ENCODE data around the gene MYLK. TPM values are rescaled to one million over a fixed set of nuclear protein-coding genes. Genes with fewer than 3 reads are reported as not detected.

MYLK gene
- total and polyA plus RNA-seq, 10 of the 15 experiments (the other 5 are each of a cell fraction or from before 2014, with no cell fraction given), result 0.04 to 1.6 (median 0.42) TPM; not detected in 1

DNA sequence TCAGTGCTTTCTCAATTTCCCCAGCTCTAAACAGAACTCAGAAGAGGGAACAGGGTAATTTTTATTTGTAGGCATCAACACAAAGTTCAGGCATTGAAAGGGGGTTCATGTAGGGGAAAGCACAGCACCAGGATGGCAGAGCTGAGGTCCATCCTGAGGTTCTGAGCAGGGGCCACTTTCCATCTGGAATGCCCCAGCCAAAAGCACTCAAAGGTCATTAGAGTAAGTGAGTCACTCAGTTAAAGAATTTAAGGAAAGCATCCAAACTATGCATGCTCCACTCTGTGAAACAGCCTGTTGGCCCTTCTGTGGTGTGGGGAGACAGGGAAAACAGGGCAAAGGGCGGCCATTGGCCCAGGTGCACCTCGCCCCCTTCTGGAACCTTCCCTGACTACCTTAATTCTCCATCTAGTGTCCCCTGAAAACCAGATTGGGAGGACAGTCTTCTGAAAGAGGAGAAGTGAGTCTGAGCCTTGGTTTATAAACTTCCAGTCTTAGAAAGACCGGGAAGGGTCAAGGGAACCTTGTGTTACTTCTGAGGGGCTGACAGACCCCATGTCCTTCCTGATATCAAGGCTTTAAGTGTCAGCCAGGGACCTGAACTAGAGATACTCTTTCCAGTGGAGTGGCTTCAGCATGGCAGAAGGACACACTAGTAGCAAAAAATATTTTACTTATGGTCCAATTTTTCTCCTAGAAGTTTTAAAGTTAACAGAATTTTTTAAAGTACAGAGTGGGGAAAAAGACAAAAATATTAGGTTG lies 133.3 kb downstream of the MYLK start:
- no peaks in the 10 kb centered on the region for H3K9me3 ChIP-seq (replicated peaks; ENCODE audit: control insufficient read depth, insufficient read depth, low read length)
- no peaks in the 10 kb centered on the region for H3K79me2 ChIP-seq (ENCODE audit: control insufficient read depth, insufficient read depth, low read length)
- no peak overlapping the region for H3K27ac ChIP-seq (ENCODE audit: control insufficient read depth, insufficient read depth)
- no peaks in the 10 kb centered on the region for H3K4me1 ChIP-seq (ENCODE audit: control insufficient read depth, insufficient read depth, low read length)
- no peak overlapping the region for H3K9ac ChIP-seq (ENCODE audit: control insufficient read depth, insufficient read depth, low read length)
- no peaks in the 10 kb centered on the region for H3K36me3 ChIP-seq (ENCODE audit: control insufficient read depth in 2 of 2, insufficient read depth in 2 of 2, low read length in 1 of 2)
- ATAC-seq (no peak), FAIRE-seq (no peak), DNase-seq (ENCODE audit: low read depth, low spot score) (no peak)
- no peaks in the 10 kb centered on the region for H4K20me1 ChIP-seq (ENCODE audit: control insufficient read depth, insufficient read depth)
- no peak overlapping the region for H2AFZ ChIP-seq (ENCODE audit: control insufficient read depth, low read depth, low read length)
- intact Hi-C loops (cut with micrococcal nuclease; ENCODE audit: unreplicated experiment), result no loop called here
- no peak for TF ChIP-seq HCFC1 (IDR thresholded peaks at IDR 0.05; ENCODE audit: low read length)
- TF ChIP-seq ATF2 (IDR thresholded peaks at IDR 0.05; ENCODE audit: low read length), result no peak
- no peak for TF ChIP-seq CBX5 (IDR thresholded peaks at IDR 0.05; ENCODE audit: low read depth)
- no peak for TF ChIP-seq MEF2A (IDR thresholded peaks at IDR 0.05; ENCODE audit: insufficient read depth, low read depth, low read length)
- no TSS peak for BruUV-seq (replicated peaks)
- in situ Hi-C loops (cut with MboI), result no loop called here
- no peak overlapping the region for H3K4me2 ChIP-seq (ENCODE audit: control insufficient read depth, insufficient read depth)
- 12% methylated on average over 3 of the region's 3 CpGs for WGBS (ENCODE audit: insufficient coverage, insufficient replicate concordance, low lambda C conversion rate, missing lambda C conversion rate)
- ChIA-PET CTCF (no interaction called here), RAD21 (ENCODE audit: unreplicated experiment) (no interaction called here), SMC1A (ENCODE audit: uncharacterized antibody, unreplicated experiment) (no interaction called here), POLR2A (no interaction called here)
- H3K4me3 ChIP-seq, result no peak overlapping the region
- H3K27me3 ChIP-seq (replicated peaks in 1 of 2; ENCODE audit: control insufficient read depth in 2 of 2, insufficient read depth in 2 of 2, low read length in 1 of 2), result no peaks in the 10 kb centered on the region; a peak in 2 of 4 replicates

GRCh38 chr3:123750209-123750608 lies 133.9 kb downstream of the MYLK start:
- 0% methylated on average over 1 of the region's 1 CpG for WGBS (ENCODE audit: insufficient coverage, insufficient replicate concordance, low lambda C conversion rate, missing lambda C conversion rate)
- no peak overlapping the region for H3K4me2 ChIP-seq (ENCODE audit: control insufficient read depth, insufficient read depth)
- TF ChIP-seq EGR1 (IDR thresholded peaks at IDR 0.05; ENCODE audit: borderline replicate concordance in 1 of 2, low read depth in 2 of 2, low read length in 2 of 2), result no peak
- no peak for TF ChIP-seq MEF2A (IDR thresholded peaks at IDR 0.05; ENCODE audit: insufficient read depth, low read depth, low read length)
- TF ChIP-seq POLR2A (IDR thresholded peaks at IDR 0.05; ENCODE audit: low read depth, low read length), result no peak
- no peak for TF ChIP-seq SKIL (IDR thresholded peaks at IDR 0.05; ENCODE audit: low read depth, poor library complexity, severe bottlenecking)
- no peak for TF ChIP-seq LARP7 (IDR thresholded peaks at IDR 0.05)
- TF ChIP-seq USF1 (IDR thresholded peaks at IDR 0.05; ENCODE audit: borderline replicate concordance, extremely low read length, insufficient read depth, low read depth, low read length), result no peak
- no peak for TF ChIP-seq RCOR1 (conservative IDR thresholded peaks at IDR 0.05; ENCODE audit: low read depth, low read length)
- TF ChIP-seq TAF1 (IDR thresholded peaks at IDR 0.05; ENCODE audit: borderline replicate concordance, low read depth, low read length), result no peak
- TF ChIP-seq NFYA (IDR thresholded peaks at IDR 0.05; ENCODE audit: borderline replicate concordance, low read depth, low read length), result no peak
- TF ChIP-seq BRCA1 (IDR thresholded peaks at IDR 0.05; ENCODE audit: low read depth, low read length), result no peak

More at GRCh38 chr3:123750209-123750608, 133.9 kb downstream of the MYLK start:
- Histone ChIP-seq H3K4me1 (ENCODE audit: control insufficient read depth, insufficient read depth, low read length) (no peaks in the 10 kb centered on the region), H3K4me3 (no peak overlapping the region), H3K9me3 (replicated peaks; ENCODE audit: control insufficient read depth, insufficient read depth, low read length) (no peaks in the 10 kb centered on the region), H2AFZ (ENCODE audit: control insufficient read depth, low read depth, low read length) (no peak overlapping the region), H3K27ac (ENCODE audit: control insufficient read depth, insufficient read depth) (no peak overlapping the region), H3K79me2 (ENCODE audit: control insufficient read depth, insufficient read depth, low read length) (no peaks in the 10 kb centered on the region), H4K20me1 (ENCODE audit: control insufficient read depth, insufficient read depth) (no peaks in the 10 kb centered on the region), H3K9ac (ENCODE audit: control insufficient read depth, insufficient read depth, low read length) (no peak overlapping the region), H3K36me3 (ENCODE audit: control insufficient read depth in 2 of 2, insufficient read depth in 2 of 2, low read length in 1 of 2) (no peaks in the 10 kb centered on the region), H3K27me3 (replicated peaks in 1 of 2; ENCODE audit: control insufficient read depth in 2 of 2, insufficient read depth in 2 of 2, low read length in 1 of 2) (no peaks in the 10 kb centered on the region; a peak in 2 of 4 replicates)
- POLR2A ChIA-PET, result no interaction called here
- FAIRE-seq, result no peak
- SMC1A ChIA-PET (ENCODE audit: uncharacterized antibody, unreplicated experiment), result no interaction called here
- RAD21 ChIA-PET (ENCODE audit: unreplicated experiment), result no interaction called here
- intact Hi-C loops (cut with micrococcal nuclease; ENCODE audit: unreplicated experiment), result no loop called here
- CTCF ChIA-PET, result no interaction called here
- ATAC-seq, result no peak
- no TSS peak for BruUV-seq (replicated peaks)
- DNase-seq (ENCODE audit: low read depth, low spot score), result no peak
- in situ Hi-C loops (cut with MboI), result no loop called here
